ENCODE measurements around the gene ARFGEF3. TPM values are rescaled to one million over a fixed set of nuclear protein-coding genes. Genes with fewer than 3 reads are reported as not detected.
"Not testable (repeated sequence)": the region's sequence is repeated elsewhere in the genome, so short reads cannot be mapped to it uniquely, and the experiment has no call there.

The ARFGEF3 gene
- total RNA-seq: 1 to 10 TPM; 3.6 to 8.0 TPM

- peak within 1 kb of the TSS; percentile 81 for H3K4me3 Mint-ChIP-seq
- no peaks in the 10 kb centered on the region for H3K9me3 Mint-ChIP-seq
- peak; percentile 97 for ATAC-seq (replicated peaks)
- H3K4me1 Mint-ChIP-seq: peaks cover 15% of the 10 kb centered on the region
- peaks cover 6% of the 10 kb centered on the region for H3K36me3 Mint-ChIP-seq (ENCODE audit: low read depth)
- no peak within 1 kb of the TSS for H3K27ac Mint-ChIP-seq
- peaks cover 46% of the 10 kb centered on the region for H3K27me3 Mint-ChIP-seq
These were observed at the start of gene ARFGEF3 for GRCh38 chr6:138161338-138162110. Gene ARFGEF3, plus strand, starts transcription at chr6:138161939. Its CDS starts 148 bp downstream, at chr6:138162087.

GRCh38 chr6:138113588-138114210 is 48.0 kb upstream of the ARFGEF3 start:
- H3K4me3 Mint-ChIP-seq: no peak overlapping the region

GRCh38 chr6:138115201-138115600 is 46.5 kb upstream of the ARFGEF3 start:
- H3K4me3 Mint-ChIP-seq: no peak overlapping the region
- ATAC-seq (replicated peaks): no peak
- H3K27ac Mint-ChIP-seq: no peak overlapping the region
- H3K4me1 Mint-ChIP-seq: no peaks in the 10 kb centered on the region
- no peaks in the 10 kb centered on the region for H3K9me3 Mint-ChIP-seq
- no peaks in the 10 kb centered on the region for H3K36me3 Mint-ChIP-seq (ENCODE audit: low read depth)
- H3K27me3 Mint-ChIP-seq: peaks cover 17% of the 10 kb centered on the region

More at GRCh38 chr6:138113588-138114210, 48.0 kb upstream of the ARFGEF3 start:
- Mint-ChIP-seq H3K36me3 (ENCODE audit: low read depth) (no peaks in the 10 kb centered on the region), H3K9me3 (no peaks in the 10 kb centered on the region), H3K27me3 (peaks cover 13% of the 10 kb centered on the region), H3K4me1 (peaks cover 4% of the 10 kb centered on the region), H3K27ac (no peak overlapping the region)
- ATAC-seq (replicated peaks): no peak

DNA sequence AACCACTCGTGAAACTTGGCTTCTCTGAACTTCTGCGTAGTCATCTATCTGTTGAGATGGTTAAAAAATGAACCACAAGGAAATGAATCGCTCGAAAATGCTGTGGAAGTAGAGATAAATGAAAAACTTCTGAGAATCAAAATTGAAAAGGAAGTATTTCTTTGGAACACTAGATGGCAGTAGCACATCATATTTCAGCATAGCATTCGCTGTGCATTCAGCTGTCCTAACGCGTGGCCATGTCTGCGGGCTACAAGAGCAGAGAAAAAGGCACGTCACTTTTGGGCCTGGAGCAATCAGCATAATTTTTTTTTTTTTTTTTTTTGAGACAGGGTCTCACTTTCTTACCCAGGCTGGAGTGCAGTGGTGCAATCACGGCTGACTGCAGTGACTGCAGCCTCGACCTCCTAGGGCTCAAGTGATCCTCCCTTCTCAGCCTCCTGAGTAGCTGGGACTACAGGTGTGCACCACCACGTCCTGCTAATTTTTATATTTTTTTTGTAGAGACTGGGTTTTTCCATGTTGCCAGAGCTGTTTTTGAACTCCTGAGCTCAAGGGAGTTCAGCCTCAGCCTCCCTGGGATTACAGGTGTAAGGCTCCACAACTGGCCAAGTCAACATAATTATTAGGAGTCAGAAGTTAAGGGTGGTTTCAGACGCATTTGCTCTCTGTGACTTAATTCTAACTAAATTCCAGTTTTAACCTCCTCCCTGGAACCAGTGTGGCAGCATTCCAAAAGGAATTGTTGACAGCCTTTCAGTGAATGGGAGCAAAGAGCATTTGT is 45.7 kb upstream of the ARFGEF3 start:
- H3K36me3 Mint-ChIP-seq (ENCODE audit: low read depth): no peaks in the 10 kb centered on the region
- ATAC-seq (replicated peaks): peak; percentile 86
- no peaks in the 10 kb centered on the region for H3K9me3 Mint-ChIP-seq
- H3K4me1 Mint-ChIP-seq: no peaks in the 10 kb centered on the region
- H3K27ac Mint-ChIP-seq: no peak overlapping the region
- H3K4me3 Mint-ChIP-seq: no peak overlapping the region
- H3K27me3 Mint-ChIP-seq: peaks cover 22% of the 10 kb centered on the region

- H3K9me3 Mint-ChIP-seq: no peaks in the 10 kb centered on the region
- H3K4me1 Mint-ChIP-seq: no peaks in the 10 kb centered on the region
- H3K36me3 Mint-ChIP-seq (ENCODE audit: low read depth): no peaks in the 10 kb centered on the region
- no peak overlapping the region for H3K4me3 Mint-ChIP-seq
- H3K27ac Mint-ChIP-seq: no peak overlapping the region
- ATAC-seq (replicated peaks): no peak
- peaks cover 23% of the 10 kb centered on the region for H3K27me3 Mint-ChIP-seq
These were observed 45.1 kb upstream of the ARFGEF3 start for GRCh38 chr6:138116661-138116999.

GRCh38 chr6:138117376-138117914 is 44.3 kb upstream of the ARFGEF3 start:
- no peak for ATAC-seq (replicated peaks)
- Mint-ChIP-seq H3K27ac (no peak overlapping the region), H3K9me3 (no peaks in the 10 kb centered on the region), H3K27me3 (peaks cover 27% of the 10 kb centered on the region), H3K36me3 (ENCODE audit: low read depth) (no peaks in the 10 kb centered on the region), H3K4me3 (no peak overlapping the region), H3K4me1 (no peaks in the 10 kb centered on the region)

GRCh38 chr6:138119229-138119628 is 42.5 kb upstream of the ARFGEF3 start:
- H3K9me3 Mint-ChIP-seq; H3K4me3 Mint-ChIP-seq; ATAC-seq (replicated peaks); H3K4me1 Mint-ChIP-seq; H3K27ac Mint-ChIP-seq; H3K36me3 Mint-ChIP-seq (ENCODE audit: low read depth): not testable (repeated sequence)
- peaks cover 31% of the 10 kb centered on the region for H3K27me3 Mint-ChIP-seq

DNA sequence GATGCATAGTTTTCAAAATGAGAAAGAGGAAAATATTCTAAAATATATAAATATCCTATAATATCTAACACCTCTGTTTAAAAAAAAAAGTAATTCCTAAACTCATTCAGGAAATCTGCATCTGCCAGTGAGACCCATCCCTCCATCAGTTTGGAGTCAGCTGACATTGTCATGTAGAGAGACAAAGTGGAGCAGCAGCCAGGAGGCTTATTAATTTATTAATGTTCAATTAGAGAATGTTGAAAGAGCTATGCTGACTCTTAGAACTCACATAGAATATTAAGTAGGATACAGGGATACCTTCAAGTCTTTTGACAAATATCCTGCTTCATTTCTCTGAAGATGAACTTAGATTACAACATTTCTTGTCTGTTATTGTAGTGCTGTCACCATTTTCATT is 41.8 kb upstream of the ARFGEF3 start:
- no peaks in the 10 kb centered on the region for H3K36me3 Mint-ChIP-seq (ENCODE audit: low read depth)
- no peak for ATAC-seq (replicated peaks)
- H3K27me3 Mint-ChIP-seq: peaks cover 34% of the 10 kb centered on the region
- H3K27ac Mint-ChIP-seq: no peak overlapping the region
- no peaks in the 10 kb centered on the region for H3K9me3 Mint-ChIP-seq
- H3K4me3 Mint-ChIP-seq: no peak overlapping the region
- H3K4me1 Mint-ChIP-seq: no peaks in the 10 kb centered on the region

DNA sequence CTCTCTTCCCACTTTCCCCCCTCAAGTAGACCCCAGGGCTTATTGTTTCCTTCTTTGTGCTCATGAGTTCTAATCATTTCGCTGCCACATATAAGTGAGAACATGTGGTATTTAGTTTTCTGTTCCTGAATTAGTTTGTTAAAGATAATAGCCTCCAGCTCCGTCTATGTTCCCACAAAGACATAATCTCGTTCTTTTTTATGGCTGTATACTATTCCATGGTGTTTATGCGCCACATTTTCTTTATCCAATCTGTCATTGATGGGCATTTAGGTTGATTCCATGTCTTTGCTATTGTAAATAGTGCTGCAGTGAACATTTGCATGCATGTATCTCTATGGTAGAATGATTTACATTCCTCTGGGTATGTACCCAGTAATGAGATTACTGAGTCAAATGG is 37.6 kb upstream of the ARFGEF3 start:
- no peak for ATAC-seq (replicated peaks)
- Mint-ChIP-seq H3K27me3 (peaks cover 27% of the 10 kb centered on the region), H3K4me3 (no peak overlapping the region), H3K36me3 (ENCODE audit: low read depth) (no peaks in the 10 kb centered on the region), H3K9me3 (no peaks in the 10 kb centered on the region), H3K27ac (no peak overlapping the region), H3K4me1 (no peaks in the 10 kb centered on the region)

DNA sequence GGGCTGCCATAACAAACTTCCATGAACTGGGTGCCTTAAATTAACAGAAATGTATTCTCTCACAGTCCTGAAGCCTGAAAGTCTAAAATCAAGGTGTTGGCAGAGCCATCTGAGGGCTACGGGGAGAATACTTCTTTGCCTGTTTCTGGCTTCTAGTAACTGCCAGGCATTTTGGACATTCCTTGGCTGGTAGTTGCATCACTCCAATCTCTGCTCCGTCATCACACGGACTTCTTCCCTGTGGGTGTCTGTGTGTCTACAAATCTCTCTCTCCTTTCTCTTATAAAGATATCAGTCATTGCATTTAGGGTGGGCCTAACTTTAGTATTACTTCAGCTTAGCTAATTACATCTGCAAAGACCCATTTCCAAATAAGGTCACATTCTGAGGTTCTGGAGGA is 33.6 kb upstream of the ARFGEF3 start:
- Mint-ChIP-seq H3K4me3 (no peak overlapping the region), H3K27ac (no peak overlapping the region), H3K27me3 (peaks cover 17% of the 10 kb centered on the region), H3K4me1 (no peaks in the 10 kb centered on the region), H3K9me3 (no peaks in the 10 kb centered on the region), H3K36me3 (ENCODE audit: low read depth) (no peaks in the 10 kb centered on the region)
- no peak for ATAC-seq (replicated peaks)

DNA sequence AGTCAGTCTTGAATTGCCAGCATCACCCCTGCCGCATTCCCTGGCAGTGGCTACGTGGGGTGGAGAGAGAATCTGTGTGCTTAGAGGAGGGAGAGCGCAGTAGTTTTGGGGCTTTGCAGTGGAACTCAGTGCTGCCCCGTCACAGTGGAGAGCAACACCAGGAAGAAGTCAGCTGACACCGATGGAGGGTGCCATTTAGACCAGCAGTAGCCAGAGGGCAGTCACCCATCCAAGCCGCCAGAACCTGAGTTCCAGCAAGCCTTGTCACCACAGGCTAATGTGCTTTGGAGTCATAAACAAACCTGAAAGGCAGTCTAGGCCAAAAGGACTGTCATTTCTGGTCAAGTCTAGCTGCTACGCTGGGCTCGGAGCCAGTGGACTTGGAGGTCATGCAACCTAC is 32.5 kb upstream of the ARFGEF3 start:
- Mint-ChIP-seq H3K4me3 (no peak overlapping the region), H3K27ac (no peak overlapping the region), H3K4me1 (no peaks in the 10 kb centered on the region), H3K9me3 (no peaks in the 10 kb centered on the region), H3K36me3 (ENCODE audit: low read depth) (no peaks in the 10 kb centered on the region), H3K27me3 (peaks cover 13% of the 10 kb centered on the region)
- no peak for ATAC-seq (replicated peaks)

- no peak overlapping the region for H3K27ac Mint-ChIP-seq
- no peaks in the 10 kb centered on the region for H3K9me3 Mint-ChIP-seq
- H3K4me1 Mint-ChIP-seq: no peaks in the 10 kb centered on the region
- no peak overlapping the region for H3K4me3 Mint-ChIP-seq
- ATAC-seq (replicated peaks): no peak
- H3K36me3 Mint-ChIP-seq (ENCODE audit: low read depth): no peaks in the 10 kb centered on the region
- H3K27me3 Mint-ChIP-seq: peaks cover 38% of the 10 kb centered on the region
These were observed 18.9 kb upstream of the ARFGEF3 start for GRCh38 chr6:138142806-138143205.

DNA sequence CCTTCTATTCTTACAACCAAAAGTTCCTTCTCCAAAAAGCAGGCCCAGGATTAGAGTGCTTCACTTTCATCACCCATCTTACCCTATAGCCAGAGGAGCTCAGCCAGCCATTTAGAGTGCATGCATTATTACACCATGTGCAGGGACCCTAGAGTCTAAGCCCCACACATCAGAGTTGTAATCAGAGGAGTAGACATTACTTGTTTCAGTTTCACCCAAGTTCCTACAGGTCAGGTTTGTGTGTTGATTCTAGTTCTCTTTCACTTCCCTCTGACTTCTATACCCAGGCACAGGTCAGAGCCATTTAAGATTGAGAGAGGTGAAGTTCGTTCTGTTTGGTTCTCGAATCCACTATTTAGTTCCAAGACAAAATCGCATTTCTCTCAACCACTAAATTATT is 16.3 kb upstream of the ARFGEF3 start:
- H3K27ac Mint-ChIP-seq: no peak overlapping the region
- H3K36me3 Mint-ChIP-seq (ENCODE audit: low read depth): no peaks in the 10 kb centered on the region
- H3K4me1 Mint-ChIP-seq: no peaks in the 10 kb centered on the region
- H3K4me3 Mint-ChIP-seq: no peak overlapping the region
- peaks cover 42% of the 10 kb centered on the region for H3K27me3 Mint-ChIP-seq
- no peak for ATAC-seq (replicated peaks)
- H3K9me3 Mint-ChIP-seq: no peaks in the 10 kb centered on the region

- Mint-ChIP-seq H3K4me1 (no peaks in the 10 kb centered on the region), H3K9me3 (no peaks in the 10 kb centered on the region), H3K27ac (no peak overlapping the region), H3K27me3 (peaks cover 46% of the 10 kb centered on the region), H3K4me3 (no peak overlapping the region), H3K36me3 (ENCODE audit: low read depth) (no peaks in the 10 kb centered on the region)
- no peak for ATAC-seq (replicated peaks)
These were observed 15.2 kb upstream of the ARFGEF3 start for GRCh38 chr6:138146544-138146943.
